NCI-H2196 (cell line): Measurements from ENCODE around the gene HDGFL2.
"Not testable (repeated sequence)": the region's sequence is repeated elsewhere in the genome, so short reads cannot be mapped to it uniquely, and the experiment has no call there.

Experiments
- DNase-seq: peaks from one replicate; lab custom pipeline; 2025; ENCODE audit not compliant: unreplicated experiment; lab: John Stamatoyannopoulos, UW

HDGFL2 gene

GRCh38 chr19:4511300-4512054 lies 39.4 kb downstream of the HDGFL2 start:
- no peak for DNase-seq

DNA sequence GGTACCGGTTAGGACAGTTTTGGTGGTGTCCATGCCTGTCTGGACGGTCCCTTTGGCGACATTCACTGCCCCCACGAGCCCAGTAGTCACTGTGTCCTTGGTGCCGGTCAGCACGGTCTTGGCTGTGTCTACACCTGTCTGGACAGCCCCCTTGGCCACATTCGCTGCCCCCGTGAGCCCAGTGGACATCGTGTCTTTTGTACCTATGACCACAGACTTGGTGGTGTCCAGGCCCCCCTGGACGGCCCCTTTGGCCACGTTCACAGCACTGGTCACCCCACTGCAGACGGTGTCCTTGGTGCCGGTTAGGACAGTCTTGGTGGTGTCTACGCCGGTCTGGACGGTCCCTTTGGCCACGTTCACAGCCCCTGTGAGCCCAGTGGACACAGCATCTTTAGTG lies 40.0 kb downstream of the HDGFL2 start:
- DNase-seq, result no peak

GRCh38 chr19:4513248-4513647 lies 41.2 kb downstream of the HDGFL2 start:
- DNase-seq, result no peak

DNA sequence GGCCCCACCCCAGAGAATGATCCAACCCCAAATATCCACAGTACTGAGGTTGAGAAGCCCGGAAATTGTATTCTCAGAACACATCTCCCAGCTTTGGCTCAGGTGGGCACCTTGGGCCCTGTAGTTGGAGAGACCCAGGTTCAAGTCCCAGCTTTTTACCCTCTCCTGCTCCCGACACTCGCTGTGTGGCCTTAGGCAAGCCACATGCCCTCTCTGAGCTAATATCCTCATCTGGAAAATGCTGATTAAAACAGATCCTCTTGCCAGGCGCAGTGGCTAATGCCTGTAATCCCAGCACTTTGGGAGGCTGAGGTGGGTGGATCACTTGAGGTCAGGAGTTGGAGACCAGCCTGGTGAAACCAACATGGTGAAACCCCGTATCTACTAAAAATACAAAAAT lies 43.6 kb downstream of the HDGFL2 start:
- no peak for DNase-seq

DNA sequence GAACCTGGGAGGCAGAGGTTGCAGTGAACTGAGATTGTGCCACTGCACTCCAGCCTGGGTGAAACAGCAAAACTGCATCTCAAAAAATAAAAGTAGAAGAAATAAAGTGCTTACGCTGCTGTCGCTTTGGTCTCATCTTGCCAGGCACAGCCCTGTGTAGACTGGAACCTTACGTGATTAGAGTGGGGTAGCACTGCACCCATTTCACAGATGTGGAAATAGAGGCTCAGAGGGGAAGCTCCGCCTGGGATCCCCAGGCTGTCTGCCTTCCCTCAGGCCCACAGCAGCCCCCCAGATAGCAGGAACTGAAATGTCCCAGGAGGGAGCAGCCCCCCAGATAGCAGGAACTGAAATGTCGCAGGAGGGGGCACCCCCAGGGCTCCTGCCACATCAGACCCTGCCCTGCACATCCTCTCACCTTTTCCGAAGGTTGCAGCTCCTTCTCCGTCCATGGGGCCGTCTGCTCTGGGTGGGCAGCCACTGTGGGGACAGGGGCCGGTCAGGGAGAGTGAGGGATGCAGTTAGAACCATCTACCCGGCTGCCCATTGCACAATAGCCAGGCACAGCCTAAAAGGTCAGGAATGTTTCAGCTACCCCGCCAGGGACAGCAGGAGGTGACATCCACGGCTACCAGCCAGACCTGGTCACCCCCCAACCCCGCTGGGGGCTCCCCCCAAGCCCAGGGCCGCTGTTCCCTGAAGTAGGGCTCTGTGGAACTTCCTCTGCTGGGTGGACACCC lies 44.3 kb downstream of the HDGFL2 start:
- no peak for DNase-seq

GRCh38 chr19:4516939-4517300 lies 44.8 kb downstream of the HDGFL2 start:
- DNase-seq, result no peak

DNA sequence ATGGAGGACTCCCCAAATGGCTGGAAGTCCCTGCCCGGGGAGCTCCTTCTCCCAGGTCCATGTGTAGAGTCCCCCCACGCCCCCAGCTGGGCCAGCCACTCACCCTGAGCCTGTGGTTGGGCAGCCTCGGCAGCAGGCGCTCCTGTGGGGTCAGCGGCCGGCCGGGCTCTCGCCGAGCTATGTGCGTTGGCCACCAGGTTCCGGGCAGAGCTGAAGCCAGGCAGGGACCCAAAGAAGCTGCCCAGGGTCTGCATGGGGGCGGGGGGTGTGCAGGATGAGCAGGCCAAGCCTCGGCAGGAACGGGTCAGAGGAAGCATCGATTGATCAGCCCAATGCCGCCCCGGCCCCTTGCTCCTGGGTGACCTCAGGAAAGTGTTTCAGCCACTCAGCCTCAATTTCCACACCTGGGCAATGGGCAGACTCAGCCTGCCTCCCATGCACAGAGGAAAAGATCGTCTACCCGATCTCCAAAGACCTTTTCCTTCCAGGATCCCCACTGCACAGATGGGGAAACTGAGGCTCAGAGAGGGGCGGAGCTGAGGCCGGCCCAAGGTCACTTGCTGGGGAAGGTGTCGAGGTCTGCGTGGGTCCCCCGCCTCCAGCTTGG lies 45.5 kb downstream of the HDGFL2 start:
- DNase-seq, result no peak

GRCh38 chr19:4518345-4519171 lies 46.5 kb downstream of the HDGFL2 start, which contains the start of gene PLIN4:
TSS of gene PLIN4 (minus strand) at chr19:4518486. CDS start at chr19:4518272, 214 bp downstream.
- DNase-seq, result no peak

DNA sequence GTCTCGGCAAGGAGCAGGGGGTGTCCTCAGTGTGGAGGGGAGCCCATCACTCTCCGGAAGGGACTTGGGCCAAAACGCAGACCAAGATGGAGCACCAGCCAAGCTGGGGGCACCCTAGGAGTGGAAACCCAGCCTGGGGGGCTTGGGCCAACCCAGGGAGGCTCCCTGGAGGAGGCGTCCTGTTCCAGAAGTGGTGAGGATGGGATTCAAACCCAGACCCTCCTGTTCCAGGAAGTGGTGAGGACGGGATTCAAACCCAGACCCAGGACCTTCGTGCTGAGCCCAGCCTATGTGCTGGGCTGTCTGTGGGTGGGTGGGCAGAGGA lies 47.0 kb downstream of the HDGFL2 start:
- DNase-seq, result no peak

DNA sequence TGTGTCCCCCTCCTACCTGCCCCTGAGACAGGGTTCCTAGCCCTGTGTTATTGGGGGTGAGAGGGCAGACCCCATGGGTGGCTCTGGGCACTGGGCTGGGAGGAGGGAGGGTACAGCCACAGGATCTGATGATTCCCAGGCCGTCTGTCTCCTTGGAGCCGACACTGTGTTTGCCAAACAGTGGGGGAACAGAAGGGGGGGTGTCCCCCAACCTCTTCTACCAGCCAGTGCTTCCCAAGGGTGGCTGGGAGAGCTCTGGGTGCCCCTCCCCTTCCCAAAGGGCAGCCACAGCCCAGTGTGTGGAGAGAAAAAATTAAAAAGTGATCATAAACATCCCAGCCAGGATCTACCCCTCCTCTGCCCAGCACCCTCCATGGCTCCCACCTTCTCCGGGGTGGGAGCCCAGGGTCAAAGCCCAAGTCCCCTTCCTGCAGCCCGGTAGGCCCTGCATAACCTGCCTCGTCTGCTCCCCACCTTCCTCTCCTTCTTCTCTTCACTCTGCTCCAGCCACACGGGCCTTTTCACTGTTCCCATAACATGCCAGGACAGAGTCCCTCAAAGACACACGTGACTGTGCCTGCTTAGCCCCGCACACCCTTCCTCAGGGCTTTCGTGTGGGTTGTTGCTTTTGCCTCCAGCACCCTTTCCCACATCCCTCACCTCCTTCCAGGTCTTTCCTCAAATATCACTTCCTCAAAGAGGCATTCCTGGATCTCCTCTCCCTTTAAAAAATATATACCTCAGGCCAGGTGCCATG lies 47.6 kb downstream of the HDGFL2 start:
- DNase-seq, result no peak

- DNase-seq, result no peak
Observed at GRCh38 chr19:4521170-4521887, 49.2 kb downstream of the HDGFL2 start.

GRCh38 chr19:4521888-4522242 lies 49.8 kb downstream of the HDGFL2 start:
- DNase-seq, result no peak

- no peak for DNase-seq
Observed at GRCh38 chr19:4522291-4523002, 50.4 kb downstream of the HDGFL2 start.

DNA sequence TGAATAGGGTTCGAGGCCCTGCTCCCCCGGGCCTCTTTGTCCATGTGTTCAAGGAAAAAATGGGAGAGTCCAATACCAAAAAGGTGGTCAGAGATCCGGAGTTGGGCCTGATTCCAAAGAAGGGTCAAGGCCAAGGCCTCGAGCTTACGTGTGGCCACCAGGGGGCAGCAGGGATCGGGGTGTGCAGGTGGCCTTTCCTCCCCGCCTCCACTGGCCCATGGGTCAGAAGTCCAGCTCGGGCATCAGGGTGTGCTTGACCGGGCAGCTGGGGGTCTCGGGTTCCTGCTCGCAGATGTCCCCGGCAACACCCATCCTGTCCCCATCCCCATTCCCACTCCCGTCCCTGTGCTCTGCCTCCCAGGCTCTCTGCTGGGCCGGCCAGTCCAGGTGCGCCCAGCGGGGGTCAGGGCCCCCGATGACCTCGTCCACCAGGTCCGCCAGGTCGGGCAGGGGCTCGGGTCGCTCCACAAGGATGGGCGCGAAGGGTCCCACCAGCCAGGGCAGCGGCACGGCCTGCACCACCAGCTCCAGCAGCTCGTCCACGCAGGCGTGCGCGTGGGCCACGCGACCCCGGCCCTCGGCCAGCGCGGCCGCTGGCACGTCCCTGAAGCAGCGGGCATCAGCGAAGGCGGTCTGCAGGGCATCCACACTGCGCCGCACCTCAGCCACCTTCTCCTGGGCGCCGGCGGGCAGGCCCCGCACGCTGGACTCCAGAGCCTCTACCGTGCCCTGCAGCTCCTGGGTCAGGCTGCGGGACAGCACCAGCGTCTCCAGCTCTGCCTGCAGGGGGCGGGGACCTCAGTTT lies 51.4 kb downstream of the HDGFL2 start:
- DNase-seq, result peak; percentile 64

DNA sequence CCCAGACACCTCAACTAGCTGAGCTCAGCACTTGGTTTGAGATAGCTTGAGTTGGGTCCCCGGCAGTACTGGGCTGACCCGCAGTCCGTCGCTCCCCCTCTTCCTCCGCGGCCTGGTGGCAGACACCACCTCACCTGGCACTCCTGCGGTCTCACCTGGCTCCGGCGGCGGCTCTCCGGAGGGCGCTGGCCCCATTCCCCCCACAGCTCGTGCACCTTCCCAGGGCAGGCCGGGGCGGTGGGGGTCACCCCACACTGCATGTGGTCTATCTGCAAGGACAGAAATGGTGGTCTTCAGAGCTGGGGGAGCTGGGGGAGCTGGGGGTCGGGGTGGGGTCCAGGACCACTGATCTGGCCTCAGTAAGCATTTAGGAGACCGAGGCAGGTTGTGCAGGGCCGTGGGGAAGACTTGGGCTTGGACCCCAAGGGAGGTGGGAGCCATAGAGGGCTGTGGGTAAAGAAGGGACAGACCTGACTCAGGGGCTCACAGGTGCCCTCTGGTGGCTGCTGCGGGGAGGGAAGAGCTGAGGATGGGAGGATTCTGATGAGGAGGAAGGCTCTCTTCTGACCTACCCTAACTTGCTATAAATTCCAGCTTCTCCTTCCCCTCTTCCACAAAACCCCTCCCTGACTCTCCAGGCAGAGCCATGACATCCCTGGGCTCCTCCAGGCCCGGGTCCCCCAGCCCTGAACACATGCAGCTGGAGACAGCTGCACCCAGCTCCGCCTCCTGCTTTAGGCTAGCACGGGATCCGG lies 52.9 kb downstream of the HDGFL2 start:
- DNase-seq, result peak; percentile 38

GRCh38 chr19:4525563-4526002 lies 53.5 kb downstream of the HDGFL2 start:
- DNase-seq, result no peak

DNA sequence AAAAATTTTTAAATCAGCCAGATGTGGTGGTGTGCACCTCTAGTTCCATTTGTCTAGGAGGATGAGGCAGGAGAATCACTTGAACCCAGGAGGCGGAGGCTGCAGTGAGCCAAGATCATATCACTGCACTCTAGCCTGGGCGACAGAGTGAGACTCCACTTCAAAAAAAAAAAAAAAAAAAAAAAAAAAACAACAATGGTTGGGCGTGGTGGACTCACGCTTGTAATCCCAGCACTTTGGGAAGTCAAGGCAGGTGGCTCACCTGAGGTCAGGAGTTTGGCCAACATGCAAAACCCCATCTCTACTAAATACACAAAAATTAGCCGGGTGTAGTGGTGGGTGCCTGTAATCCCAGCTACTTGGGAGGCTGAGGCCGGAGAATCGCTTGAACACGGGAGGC lies 55.3 kb downstream of the HDGFL2 start:
- not testable (repeated sequence) for DNase-seq

DNA sequence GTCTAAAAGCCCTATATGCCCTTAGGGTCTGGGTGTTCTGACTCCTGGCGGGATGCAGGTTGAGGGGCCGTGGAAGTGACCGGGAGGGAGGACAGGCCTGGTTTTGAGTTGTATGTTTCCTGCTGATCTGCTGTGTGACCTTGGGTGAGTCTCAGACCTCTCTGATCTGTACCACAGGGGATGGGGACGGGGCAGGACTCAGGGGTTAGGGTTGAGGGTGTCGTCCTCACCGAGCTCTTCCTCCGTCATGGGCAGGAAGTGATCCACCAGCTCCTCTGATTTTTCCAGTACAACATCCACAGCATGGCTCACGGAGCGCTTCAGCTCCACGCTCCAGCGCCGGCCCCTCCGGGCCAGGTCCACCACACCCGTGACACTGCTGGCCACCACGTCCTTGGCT lies 56.7 kb downstream of the HDGFL2 start:
- DNase-seq, result no peak
